WERI-Rb-1 (cell line): Measurements from ENCODE around the gene IMMP2L.

Experiments
- DNase-seq: peaks from one replicate; pipeline ENCODE4 v3.0.0-alpha.2; 2020
- H3K27ac ChIP-seq: fragments of 250-450 bp; sonication (Bioruptor Pico); 2 replicates; pipeline ENCODE4 v1.5.1; 2020; ENCODE audit warnings: mild to moderate bottlenecking, moderate library complexity
- H3K27me3 ChIP-seq: fragments of 250-450 bp; sonication (Bioruptor Pico); 2 replicates; pipeline ENCODE4 v1.5.1; 2021; ENCODE audit warnings: mild to moderate bottlenecking, low read depth, moderate library complexity; ENCODE audit not compliant: insufficient read depth, severe bottlenecking
- H3K36me3 ChIP-seq: fragments of 250-450 bp; sonication (Bioruptor Pico); 2 replicates; pipeline ENCODE4 v1.5.1; 2020; ENCODE audit warnings: mild to moderate bottlenecking, moderate library complexity
- H3K4me3 ChIP-seq: 2 replicates; pipeline ENCODE4 v1.5.1; 2011; ENCODE audit warnings: low read depth, mild to moderate bottlenecking, control low read depth, low read length
- H3K9me3 ChIP-seq: fragments of 250-450 bp; sonication (Bioruptor Pico); 2 replicates; pipeline ENCODE4 v1.5.1; 2021; ENCODE audit warnings: mild to moderate bottlenecking, moderate library complexity; ENCODE audit not compliant: severe bottlenecking
- CTCF ChIP-seq: IDR thresholded peaks from 2 replicates; pipeline ENCODE4 v1.5.1; 2011; ENCODE audit warnings: low read depth, mild to moderate bottlenecking, control low read depth, inconsistent platforms, low read length

The IMMP2L gene

GRCh38 chr7:111408724-111409123 is 153.6 kb downstream of the IMMP2L start:
- no peak overlapping the region for H3K27ac ChIP-seq
- TF ChIP-seq CTCF = no peak
- DNase-seq = no peak

DNA sequence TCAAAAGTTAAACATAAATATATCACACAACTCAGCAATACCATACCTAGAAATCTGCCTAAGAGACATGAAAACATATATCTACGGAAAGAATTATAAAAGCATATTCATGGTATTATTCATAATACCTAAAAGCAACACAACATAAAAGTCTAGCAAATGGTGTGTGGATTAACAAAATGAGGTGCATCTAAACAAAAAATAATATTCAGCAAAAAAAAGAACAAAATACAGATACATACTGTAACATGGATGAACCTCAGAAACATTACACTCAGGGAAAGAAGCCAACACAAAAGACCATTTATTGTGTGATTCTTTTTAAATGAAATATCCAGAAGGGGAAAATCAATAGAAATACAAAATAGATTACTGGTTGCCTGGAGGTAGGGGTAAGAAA is 155.0 kb downstream of the IMMP2L start:
- Histone ChIP-seq H3K4me3 (no peak overlapping the region), H3K36me3 (no peaks in the 10 kb centered on the region), H3K27me3 (no peaks in the 10 kb centered on the region), H3K27ac (no peak overlapping the region), H3K9me3 (no peaks in the 10 kb centered on the region)
- TF ChIP-seq CTCF = no peak
- no peak for DNase-seq

More at GRCh38 chr7:111408724-111409123, 153.6 kb downstream of the IMMP2L start:
- no peaks in the 10 kb centered on the region for H3K36me3 ChIP-seq
- no peaks in the 10 kb centered on the region for H3K27me3 ChIP-seq
- no peak overlapping the region for H3K4me3 ChIP-seq
- no peaks in the 10 kb centered on the region for H3K9me3 ChIP-seq

DNA sequence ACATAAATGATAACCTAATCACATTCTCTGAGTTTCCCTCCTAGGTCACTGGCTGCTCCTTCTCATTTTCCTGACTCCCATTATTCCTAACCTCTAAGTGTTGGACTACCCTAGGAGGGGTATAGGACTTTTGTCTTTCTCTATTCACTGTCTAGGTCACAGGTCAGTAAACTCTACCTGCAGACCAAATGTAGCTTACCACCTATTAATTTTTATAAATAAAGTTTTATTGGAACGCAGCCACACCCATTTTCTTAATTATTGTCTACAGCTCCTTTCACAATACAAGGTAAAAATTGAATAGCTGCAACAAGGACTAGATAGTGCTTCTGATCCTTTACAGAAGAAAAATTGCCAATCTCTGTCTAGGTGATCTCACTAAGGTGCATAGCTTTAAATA is 156.7 kb downstream of the IMMP2L start:
- Histone ChIP-seq H3K27ac (no peak overlapping the region), H3K4me3 (no peak overlapping the region), H3K27me3 (no peaks in the 10 kb centered on the region), H3K9me3 (no peaks in the 10 kb centered on the region), H3K36me3 (no peaks in the 10 kb centered on the region)
- TF ChIP-seq CTCF = no peak
- DNase-seq = no peak

- no peak for TF ChIP-seq CTCF
- no peaks in the 10 kb centered on the region for H3K27me3 ChIP-seq
- no peak overlapping the region for H3K4me3 ChIP-seq
- no peaks in the 10 kb centered on the region for H3K9me3 ChIP-seq
- H3K36me3 ChIP-seq = no peaks in the 10 kb centered on the region
- no peak for DNase-seq
- H3K27ac ChIP-seq = no peak overlapping the region
Observed at GRCh38 chr7:111401516-111401915, 160.8 kb downstream of the IMMP2L start.

DNA sequence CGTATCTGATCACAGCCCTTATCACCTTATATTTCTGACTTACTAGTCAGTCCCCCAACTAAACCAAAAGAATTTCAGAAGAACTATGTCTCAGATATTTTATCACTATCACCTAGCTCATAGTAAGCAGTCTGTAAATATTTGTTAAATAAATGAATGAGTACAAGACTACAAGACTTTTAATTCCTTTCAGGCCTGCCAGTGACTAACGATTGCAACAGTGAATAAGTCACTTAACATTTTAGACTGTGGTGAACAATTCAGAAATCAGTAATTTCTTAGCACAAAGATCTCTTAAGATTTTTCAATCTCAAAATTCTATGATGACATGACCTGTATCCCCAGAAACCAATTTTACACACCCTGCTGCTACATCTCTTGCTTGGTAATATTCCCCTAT is 162.2 kb downstream of the IMMP2L start:
- H3K27ac ChIP-seq = no peak overlapping the region
- no peaks in the 10 kb centered on the region for H3K36me3 ChIP-seq
- no peaks in the 10 kb centered on the region for H3K9me3 ChIP-seq
- DNase-seq = no peak
- no peaks in the 10 kb centered on the region for H3K27me3 ChIP-seq
- H3K4me3 ChIP-seq = no peak overlapping the region
- no peak for TF ChIP-seq CTCF

DNA sequence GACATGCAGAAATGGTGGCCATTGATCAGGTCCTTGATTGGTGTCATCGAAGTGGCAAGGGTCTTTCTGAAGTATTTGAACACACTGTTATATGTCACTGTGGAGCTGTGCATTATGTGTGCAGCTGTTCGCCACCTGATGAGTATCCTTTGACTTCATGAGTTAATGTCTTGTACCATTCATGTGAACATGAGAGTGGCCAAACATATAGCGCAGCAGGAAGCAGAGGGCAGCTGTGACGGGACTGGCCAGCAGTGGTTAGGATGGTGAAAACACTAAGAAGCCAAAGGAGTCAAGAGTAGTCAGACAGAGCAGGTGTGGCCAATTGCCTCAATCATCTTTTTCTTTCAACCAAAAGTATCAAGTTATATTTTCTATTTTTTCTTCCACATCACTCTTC is 167.4 kb downstream of the IMMP2L start:
- no peak for TF ChIP-seq CTCF
- Histone ChIP-seq H3K4me3 (no peak overlapping the region), H3K9me3 (no peaks in the 10 kb centered on the region), H3K27me3 (no peaks in the 10 kb centered on the region), H3K36me3 (no peaks in the 10 kb centered on the region), H3K27ac (no peak overlapping the region)
- DNase-seq = no peak
